Stimulated activated CD4-positive, alpha-beta T cell treated with anti-CD3 and anti-CD28 coated beads, Interleukin-2, amount 100 ng/mL, for 48 hours (primary cell): Measurements from ENCODE around the gene RBM7.

Experiments
- DNase-seq, 2 donors: peaks; one replicate each; pipeline ENCODE4 v3.0.0-alpha.2; 2020

RBM7 gene

DNA sequence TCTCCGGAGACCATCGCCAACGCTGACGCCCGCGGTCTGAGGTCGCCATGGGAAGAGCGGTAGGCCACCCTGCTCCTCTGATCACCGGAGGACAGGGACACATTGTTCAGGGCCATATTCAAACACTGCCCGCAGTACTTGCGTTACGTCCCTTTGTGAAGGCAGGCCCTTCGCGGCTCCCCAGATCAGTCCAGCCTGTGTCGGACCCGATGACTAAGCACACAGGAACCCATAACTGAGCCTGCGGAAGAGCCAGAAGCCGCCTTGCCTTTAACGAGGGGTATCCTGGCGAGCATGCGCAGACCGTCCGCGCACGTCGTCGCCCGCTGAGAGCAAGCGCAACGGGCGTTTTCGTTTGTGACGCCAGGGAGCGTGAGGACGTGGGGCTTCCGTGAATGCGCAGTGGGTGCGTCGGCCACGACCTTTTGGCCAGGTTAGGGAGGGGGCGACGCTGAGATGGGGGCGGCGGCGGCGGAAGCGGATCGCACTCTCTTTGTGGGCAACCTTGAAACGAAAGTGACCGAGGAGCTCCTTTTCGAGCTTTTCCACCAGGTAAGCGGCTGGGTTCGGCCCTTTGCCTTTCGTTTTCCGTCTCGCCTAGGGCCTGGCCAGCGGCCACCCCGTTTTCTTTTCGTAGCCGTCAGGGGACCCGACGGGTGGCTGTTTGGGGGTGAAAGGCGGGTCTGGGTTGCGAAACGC is at the start of gene RBM7, which contains the start of gene C11orf71:
RBM7 (plus strand) TSS at position 451 of the 699 bp plus-strand sequence; CDS start at position 457, 6 bp downstream.
C11orf71 (minus strand) TSS at position 296 of the 699 bp plus-strand sequence; CDS start at position 116, 180 bp downstream.
- peak; percentile 96 for DNase-seq

GRCh38 chr11:114353443-114353842 is 47.0 kb upstream of the RBM7 start:
- no peak for DNase-seq

- DNase-seq: no peak
These were observed 46.4 kb upstream of the RBM7 start for GRCh38 chr11:114354076-114354475.

DNA sequence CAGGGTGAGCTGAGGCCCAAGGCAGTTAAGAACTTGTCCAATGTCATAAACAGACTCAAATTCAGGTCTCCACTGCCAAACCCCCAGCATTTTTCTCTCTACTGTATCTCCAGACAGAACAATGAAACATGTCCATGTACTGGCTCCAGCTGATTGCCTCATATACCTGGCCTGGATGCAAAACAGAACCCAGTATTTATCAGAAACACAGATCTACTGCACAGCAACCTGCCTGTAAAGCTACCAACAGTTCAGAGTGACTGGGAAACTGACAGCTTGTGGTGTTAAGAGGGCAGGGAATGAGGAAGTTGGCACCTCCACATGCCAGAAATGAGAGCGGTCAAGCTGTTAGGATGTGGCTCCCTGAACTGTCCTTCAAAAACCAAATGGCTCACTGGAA is 41.8 kb upstream of the RBM7 start:
- DNase-seq: no peak

DNA sequence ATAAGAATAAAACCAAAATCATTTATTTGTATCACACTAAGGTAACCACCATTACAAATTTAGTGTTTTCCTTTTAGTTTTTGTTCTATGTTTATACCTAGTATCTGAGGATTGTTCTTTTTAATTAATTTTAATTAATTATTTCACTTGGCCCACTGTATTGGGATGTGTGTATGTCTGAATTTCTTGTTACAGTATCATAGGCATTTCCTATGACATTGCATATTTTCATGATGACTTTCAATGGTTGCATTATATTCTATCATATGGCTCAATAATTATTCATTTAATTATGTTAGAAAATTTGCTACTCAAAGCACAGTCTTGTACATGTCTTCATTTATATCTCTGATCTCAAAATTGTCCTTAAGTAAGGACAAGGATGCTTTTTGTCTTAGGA is 41.1 kb upstream of the RBM7 start:
- no peak for DNase-seq

GRCh38 chr11:114362326-114362725 is 38.1 kb upstream of the RBM7 start:
- DNase-seq: no peak

DNA sequence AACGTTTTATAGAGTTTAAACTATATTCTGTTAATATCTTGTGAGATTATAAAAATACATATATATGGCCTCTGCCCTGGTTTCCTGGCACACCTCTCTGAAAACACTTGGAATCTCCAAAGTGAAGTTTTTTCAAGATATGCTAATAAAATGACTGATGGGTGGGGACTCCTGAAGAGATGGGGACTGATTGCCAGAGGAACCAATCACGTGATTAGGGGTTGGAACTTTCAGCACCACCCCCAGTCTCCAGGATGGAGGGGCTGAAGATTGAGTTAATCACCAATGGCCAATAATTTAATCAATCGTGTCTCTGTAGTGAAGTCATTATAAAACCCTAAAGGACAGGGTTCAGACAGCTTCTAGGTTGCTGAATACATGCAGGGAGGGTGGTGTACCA is 37.5 kb upstream of the RBM7 start:
- no peak for DNase-seq

DNA sequence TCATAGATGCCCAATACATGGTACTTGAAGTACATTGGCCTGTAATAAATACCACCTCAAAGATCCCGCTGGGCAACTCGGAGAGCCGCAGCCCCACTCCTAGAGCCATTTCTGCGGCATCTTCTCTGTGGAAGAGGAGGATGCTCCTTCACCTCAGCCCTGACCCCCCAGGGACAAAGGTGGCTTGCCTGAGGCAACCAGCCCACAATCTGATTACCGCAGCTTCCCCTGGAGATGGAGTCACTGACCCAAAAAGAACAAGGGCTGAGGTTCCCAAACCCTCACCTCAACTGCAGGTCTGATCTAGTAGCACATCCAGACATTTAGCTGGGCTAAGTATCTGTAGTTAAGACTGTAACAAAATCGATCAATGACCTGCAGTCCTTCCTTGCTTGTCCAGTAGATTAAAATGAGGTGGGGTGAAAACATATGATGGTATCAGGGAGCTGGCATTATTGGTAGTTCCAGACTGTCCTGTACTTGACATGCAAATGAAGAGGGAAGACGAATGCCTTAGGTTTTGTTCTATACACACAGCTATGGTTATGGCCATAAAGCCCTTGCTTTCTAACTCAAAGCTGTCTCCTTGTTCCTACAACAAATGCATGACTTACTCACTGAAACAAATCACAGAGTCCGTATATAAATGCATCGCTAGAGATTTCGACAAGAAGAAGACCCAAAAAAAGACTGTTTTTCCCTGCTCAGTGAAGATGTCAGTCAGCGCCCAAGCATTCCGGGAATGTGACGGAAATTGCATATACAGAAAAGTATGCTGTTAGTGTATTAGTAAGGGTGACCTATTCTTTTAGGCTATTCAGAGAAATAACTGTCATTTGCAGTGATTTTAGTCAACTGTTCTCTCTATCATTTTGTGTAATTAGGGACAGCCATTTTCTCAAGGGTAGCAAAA is 33.9 kb upstream of the RBM7 start:
- DNase-seq: no peak

- DNase-seq: no peak
These were observed 33.1 kb upstream of the RBM7 start for GRCh38 chr11:114367244-114367957.

DNA sequence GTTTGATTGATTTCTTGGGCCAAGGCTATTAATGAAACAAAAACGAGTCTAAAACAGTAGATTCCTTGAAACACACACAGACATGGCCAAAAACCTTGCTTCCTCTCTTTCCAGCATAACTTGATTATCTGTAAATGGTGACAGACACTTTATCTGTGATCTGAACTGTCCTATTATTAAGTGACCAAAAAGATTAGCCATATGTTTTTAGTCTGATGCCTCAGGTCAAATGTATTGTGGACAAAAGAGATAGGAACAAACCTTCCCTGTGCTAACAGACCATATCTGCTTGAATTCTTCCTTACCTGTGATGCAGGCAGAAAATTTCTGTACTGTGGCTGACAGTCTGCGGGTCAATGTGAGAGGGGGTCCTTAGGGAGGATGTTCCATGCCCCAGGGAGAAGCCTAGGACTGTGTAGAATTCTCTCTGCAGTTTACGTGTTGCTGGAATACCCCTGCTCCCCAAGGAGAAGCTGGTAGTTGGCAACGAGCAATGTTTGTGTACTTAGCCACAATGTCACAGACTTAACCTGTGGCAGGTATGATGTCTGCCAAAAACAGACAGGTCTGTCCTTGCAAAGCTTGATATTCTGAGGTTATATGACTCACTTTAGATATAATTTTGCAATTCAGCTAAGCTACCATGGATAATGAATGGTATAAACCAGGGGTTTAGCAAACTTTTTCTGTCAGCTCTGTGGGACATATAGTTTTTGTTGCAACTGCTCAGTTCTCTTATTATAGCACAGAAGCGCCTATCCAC is 31.4 kb upstream of the RBM7 start:
- DNase-seq: no peak

- DNase-seq: no peak
These were observed 25.4 kb upstream of the RBM7 start for GRCh38 chr11:114375052-114375451.

DNA sequence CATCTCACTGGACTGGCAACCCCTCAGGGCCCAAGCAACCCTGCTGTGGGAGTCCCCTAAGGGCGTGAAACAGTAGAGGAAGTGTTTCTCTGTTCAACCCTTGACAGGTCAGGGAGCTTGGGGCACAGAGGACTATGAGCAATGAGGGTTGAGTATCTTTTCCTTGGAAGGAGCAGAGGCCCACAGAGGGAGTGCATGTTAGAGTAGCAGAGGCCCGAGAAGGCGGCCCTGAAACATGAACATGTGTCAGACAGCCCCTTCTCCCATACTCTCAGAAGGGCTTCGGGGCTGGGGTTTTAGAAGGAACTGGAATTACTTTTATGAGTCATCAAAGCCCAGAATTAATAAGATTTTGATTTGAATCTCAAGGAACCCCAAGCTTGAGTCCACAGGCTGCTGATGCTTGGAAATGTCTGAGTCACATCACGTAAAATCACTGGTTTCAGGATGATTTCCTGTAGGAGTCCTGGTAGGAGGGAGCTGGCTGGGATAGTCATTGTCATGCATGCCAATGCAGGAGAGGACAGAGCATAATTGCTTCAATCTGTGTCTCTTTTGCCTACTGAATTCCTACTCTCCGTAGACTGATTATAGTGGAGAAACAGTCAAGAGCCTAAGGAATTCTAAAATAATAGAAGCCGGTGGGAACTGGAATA is 22.7 kb upstream of the RBM7 start:
- no peak for DNase-seq

DNA sequence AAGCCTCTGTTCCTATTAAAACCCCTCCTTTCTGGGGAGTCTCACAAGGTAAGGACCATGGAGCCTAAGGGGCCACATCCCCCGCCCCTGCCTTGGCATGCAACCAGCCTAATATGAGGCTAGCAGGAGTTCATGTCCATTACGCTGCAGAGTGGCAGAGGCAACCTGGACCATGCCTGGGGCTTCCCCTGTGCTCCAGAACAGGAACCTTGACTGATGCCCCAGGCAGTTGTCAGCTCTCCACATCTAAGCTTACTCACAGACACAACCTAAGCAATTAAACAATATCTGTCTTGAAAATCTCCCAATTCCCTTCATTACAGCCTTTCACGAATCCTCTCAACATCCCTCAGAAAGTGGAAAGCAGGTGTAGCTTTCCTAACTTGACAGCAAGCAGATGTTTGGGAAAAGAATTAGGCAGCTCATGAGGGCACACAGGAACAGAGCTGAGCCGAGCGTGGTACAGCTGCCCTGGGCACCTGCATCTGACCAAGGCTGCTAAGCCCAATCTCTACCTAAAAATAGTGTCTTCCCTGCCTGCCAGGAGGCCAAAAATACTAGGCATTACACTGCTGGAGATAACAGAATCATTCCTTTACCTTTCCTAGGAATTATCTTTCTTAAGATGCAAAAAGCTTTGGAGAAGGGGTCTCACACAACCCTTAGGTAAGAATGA is 20.9 kb upstream of the RBM7 start:
- DNase-seq: no peak

DNA sequence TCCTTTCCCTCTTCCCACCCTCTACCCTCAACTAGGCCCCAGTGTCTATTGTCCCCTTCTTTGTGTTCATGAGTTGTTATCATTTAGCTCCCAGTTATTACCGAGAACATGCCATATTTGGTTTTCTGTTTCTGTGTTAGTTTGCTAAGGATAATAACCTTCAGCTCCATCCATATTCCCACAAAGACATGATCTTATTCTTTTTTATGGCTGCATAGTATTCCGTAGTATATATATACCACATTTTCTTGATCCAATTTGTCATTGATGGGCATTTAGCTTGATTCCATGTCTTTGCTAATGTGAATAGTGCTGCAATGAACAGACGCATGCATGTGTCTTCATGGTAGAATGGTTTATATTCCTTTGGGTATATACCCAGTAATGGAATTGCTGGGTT is 18.0 kb upstream of the RBM7 start:
- no peak for DNase-seq

DNA sequence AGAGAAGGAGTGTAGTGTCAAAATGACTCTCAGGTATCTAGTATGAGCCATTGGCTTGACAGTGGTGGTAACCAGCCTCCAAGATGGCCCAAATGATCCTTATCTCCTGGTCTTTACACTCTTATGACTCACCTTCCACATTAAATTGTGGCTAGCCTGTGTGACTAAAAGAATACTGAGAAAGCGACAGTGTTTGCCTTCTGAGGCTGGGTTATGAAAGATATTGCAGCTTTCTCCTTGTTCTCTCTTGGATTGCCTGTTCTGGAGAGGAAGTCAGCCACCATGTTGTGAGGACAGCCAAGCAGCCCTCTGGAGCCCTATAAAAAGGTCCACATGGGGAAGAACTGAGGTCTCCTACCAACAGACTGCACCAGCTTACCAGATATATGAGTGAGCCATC is 16.0 kb upstream of the RBM7 start:
- no peak for DNase-seq

GRCh38 chr11:114386131-114386530 is 14.3 kb upstream of the RBM7 start:
- no peak for DNase-seq

- no peak for DNase-seq
These were observed 13.9 kb upstream of the RBM7 start for GRCh38 chr11:114386545-114386944.

DNA sequence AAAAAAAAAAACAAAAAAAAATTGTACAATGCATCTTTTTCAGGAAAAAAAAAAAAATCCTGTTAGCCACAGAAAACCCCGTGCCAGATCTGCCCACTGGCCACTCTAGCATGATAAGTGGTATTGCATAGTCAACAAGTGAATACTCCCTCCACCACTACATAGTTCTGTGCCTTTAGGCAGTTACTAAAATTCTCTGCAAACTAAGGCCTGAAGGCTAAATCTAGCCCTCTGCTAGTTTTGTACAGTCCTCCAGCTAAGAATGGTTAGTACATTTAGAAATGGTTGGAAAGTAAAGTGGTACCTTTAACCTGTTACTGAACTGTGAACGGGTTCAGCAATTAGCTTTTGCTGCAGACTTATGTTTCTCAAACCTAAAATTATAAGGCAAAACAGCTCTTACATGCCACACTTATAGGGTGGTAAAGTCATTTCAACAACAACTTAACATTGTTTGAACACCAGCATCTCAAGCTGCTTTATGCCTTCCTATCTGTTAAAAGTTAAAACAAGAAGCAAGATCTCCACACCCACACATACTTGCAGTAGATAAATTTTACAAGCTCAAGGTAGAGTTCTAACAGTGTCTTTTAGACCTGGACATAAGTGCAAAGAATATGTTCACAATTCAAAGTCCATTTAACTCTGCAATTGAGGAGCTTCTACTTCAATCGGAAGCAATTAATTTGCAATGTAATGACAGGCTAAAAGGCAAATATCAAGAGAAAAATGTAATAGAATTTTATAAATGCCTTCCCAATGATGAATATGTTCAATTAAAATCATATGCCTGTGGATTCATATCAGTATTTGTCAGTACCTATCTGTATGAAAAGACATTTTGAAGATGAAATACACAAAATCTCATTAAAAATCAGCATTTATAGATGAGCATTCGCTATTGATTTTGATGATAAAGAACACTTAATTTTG is 7.5 kb upstream of the RBM7 start:
- DNase-seq: no peak

- no peak for DNase-seq
These were observed 4.7 kb upstream of the RBM7 start for GRCh38 chr11:114395736-114396135.

DNA sequence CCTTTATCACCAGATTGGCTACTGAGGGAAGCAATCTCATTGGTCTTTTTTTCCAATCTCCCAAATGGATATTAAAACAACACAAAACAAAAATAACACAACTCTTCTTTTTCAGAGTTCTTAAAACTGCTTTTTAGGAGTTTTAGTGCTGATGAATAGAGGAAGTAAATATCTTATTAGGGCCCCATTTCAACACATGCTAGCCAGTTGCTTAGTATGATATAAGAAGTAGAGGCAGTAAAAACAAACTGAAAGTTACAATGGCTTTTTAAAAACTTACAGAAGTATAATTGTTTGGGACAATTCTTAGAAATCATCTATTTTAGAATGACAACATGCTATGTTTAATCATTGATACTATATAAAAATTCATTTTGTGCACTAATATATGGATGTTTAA is 3.5 kb upstream of the RBM7 start:
- DNase-seq: no peak
